ENCODE data around the gene DENND1B.
"Not testable (repeated sequence)": the region's sequence is repeated elsewhere in the genome, so short reads cannot be mapped to it uniquely, and the experiment has no call there.

Gene DENND1B

GRCh38 chr1:197633447-197634078 lies 141.7 kb downstream of the DENND1B start:
- DNase-seq (ENCODE audit: low spot score): no peak
- FAIRE-seq: no peak

GRCh38 chr1:197632651-197633050 lies 142.6 kb downstream of the DENND1B start:
- DNase-seq (ENCODE audit: low spot score): no peak

GRCh38 chr1:197632005-197632404 lies 143.3 kb downstream of the DENND1B start:
- DNase-seq (ENCODE audit: low spot score) (no peak), FAIRE-seq (no peak)

More at GRCh38 chr1:197632651-197633050, 142.6 kb downstream of the DENND1B start:
- no peak for FAIRE-seq

- FAIRE-seq: no peak
- DNase-seq (ENCODE audit: low spot score): no peak
Observed at GRCh38 chr1:197622371-197622770, 152.9 kb downstream of the DENND1B start.

- DNase-seq (ENCODE audit: low spot score): no peak
- no peak for FAIRE-seq
Observed at GRCh38 chr1:197621761-197622160, 153.5 kb downstream of the DENND1B start.

GRCh38 chr1:197620714-197621163 lies 154.5 kb downstream of the DENND1B start:
- FAIRE-seq (no peak), DNase-seq (ENCODE audit: low spot score) (no peak)

- FAIRE-seq: peak; percentile 44
- no peak for DNase-seq (ENCODE audit: low spot score)
Observed at GRCh38 chr1:197619008-197619640, 156.2 kb downstream of the DENND1B start.

- FAIRE-seq (no peak), DNase-seq (ENCODE audit: low spot score) (no peak)
Observed at GRCh38 chr1:197618061-197618460, 157.2 kb downstream of the DENND1B start.

GRCh38 chr1:197615693-197616011 lies 159.6 kb downstream of the DENND1B start:
- DNase-seq (ENCODE audit: low spot score): no peak

GRCh38 chr1:197614916-197615692 lies 160.2 kb downstream of the DENND1B start:
- peak; percentile 45 for DNase-seq (ENCODE audit: low spot score)
- peak; percentile 64 for FAIRE-seq

More at GRCh38 chr1:197615693-197616011, 159.6 kb downstream of the DENND1B start:
- no peak for FAIRE-seq

GRCh38 chr1:197606168-197606845 lies 169.0 kb downstream of the DENND1B start:
- FAIRE-seq (no peak), DNase-seq (ENCODE audit: low spot score) (no peak)

- DNase-seq (ENCODE audit: low spot score) (no peak), FAIRE-seq (no peak)
Observed at GRCh38 chr1:197604302-197604701, 171.0 kb downstream of the DENND1B start.

GRCh38 chr1:197600751-197601150 lies 174.5 kb downstream of the DENND1B start:
- FAIRE-seq: no peak
- no peak for DNase-seq (ENCODE audit: low spot score)

GRCh38 chr1:197599789-197600188 lies 175.5 kb downstream of the DENND1B start:
- FAIRE-seq: no peak

GRCh38 chr1:197598935-197599334 lies 176.3 kb downstream of the DENND1B start:
- DNase-seq (ENCODE audit: low spot score) (no peak), FAIRE-seq (no peak)

More at GRCh38 chr1:197599789-197600188, 175.5 kb downstream of the DENND1B start:
- DNase-seq (ENCODE audit: low spot score): no peak

- DNase-seq (ENCODE audit: low spot score) (no peak), FAIRE-seq (no peak)
Observed at GRCh38 chr1:197595304-197595904, 179.9 kb downstream of the DENND1B start.

- DNase-seq (ENCODE audit: low spot score) (no peak), FAIRE-seq (no peak)
Observed at GRCh38 chr1:197590687-197591086, 184.6 kb downstream of the DENND1B start.

GRCh38 chr1:197585809-197586208 lies 189.5 kb downstream of the DENND1B start:
- no peak for FAIRE-seq
- no peak for DNase-seq (ENCODE audit: low spot score)

- DNase-seq (ENCODE audit: low spot score): no peak
- no peak for FAIRE-seq
Observed at GRCh38 chr1:197577580-197577979, 197.7 kb downstream of the DENND1B start.

GRCh38 chr1:197575531-197575930 lies 199.7 kb downstream of the DENND1B start:
- not testable (repeated sequence) for DNase-seq (ENCODE audit: low spot score); FAIRE-seq

GRCh38 chr1:197572169-197572568 lies 203.1 kb downstream of the DENND1B start:
- no peak for DNase-seq (ENCODE audit: low spot score)
- FAIRE-seq: no peak

Data from RCC 7860 (cell line).